ENCODE results near the gene OTUB1. TPM values are rescaled to one million over a fixed set of nuclear protein-coding genes. Genes with fewer than 3 reads are reported as not detected.

Gene OTUB1
- total RNA-seq, 1 experiment from 2014 or later = 56.0 TPM

DNA sequence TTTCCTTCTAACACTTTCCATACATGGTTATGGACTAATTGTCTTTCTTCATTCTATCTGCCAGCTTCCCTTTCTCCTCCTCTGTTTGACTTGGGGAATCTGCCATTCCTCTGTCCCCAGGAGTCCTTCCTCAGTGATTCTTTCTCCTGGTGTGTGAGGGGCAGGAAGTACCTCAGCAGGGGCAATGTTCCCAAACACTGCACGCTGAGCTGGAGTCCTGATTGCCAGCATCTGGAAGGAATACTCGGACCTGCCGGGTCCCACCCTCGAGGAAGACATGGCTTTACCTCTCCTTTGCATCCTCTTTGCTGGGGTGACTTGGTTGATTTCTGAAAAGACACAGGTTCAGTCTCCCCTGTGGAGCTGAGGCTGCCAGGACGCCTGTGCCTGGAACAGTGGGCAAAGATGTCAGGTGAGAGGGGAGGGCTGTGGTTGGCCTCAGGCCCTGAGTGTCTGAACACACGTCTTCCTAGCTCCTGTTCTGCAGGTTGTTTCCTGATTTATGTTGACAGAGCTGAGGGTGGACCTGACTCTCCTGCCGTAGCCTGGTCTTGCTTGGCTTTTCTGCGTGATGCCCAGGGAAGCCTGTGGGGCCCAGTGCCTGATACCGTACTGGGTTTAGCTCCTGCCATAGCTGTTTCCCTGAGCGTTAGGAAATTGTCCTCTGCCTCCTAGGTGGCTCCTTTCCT is 7.5 kb upstream of the OTUB1 start:
- TF ChIP-seq, protein P1, sequence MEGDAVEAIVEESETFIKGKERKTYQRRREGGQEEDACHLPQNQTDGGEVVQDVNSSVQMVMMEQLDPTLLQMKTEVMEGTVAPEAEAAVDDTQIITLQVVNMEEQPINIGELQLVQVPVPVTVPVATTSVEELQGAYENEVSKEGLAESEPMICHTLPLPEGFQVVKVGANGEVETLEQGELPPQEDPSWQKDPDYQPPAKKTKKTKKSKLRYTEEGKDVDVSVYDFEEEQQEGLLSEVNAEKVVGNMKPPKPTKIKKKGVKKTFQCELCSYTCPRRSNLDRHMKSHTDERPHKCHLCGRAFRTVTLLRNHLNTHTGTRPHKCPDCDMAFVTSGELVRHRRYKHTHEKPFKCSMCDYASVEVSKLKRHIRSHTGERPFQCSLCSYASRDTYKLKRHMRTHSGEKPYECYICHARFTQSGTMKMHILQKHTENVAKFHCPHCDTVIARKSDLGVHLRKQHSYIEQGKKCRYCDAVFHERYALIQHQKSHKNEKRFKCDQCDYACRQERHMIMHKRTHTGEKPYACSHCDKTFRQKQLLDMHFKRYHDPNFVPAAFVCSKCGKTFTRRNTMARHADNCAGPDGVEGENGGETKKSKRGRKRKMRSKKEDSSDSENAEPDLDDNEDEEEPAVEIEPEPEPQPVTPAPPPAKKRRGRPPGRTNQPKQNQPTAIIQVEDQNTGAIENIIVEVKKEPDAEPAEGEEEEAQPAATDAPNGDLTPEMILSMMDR (IDR thresholded peaks at IDR 0.05; ENCODE audit: unreplicated experiment) = no peak
- Mint-ChIP-seq H3K27ac (ENCODE audit: low read depth, unreplicated experiment) (peak overlapping the region; percentile 39), H3K4me1 (ENCODE audit: insufficient read depth, unreplicated experiment) (peaks cover 6% of the 10 kb centered on the region), H3K9me3 (ENCODE audit: unreplicated experiment) (no peaks in the 10 kb centered on the region), H3K36me3 (ENCODE audit: insufficient read depth, unreplicated experiment) (peaks cover 35% of the 10 kb centered on the region), H3K4me3 (ENCODE audit: unreplicated experiment) (no peak overlapping the region), H3K27me3 (ENCODE audit: insufficient read depth, unreplicated experiment) (no peaks in the 10 kb centered on the region)
- ChIA-PET POLR2A (interaction anchor here (0.9 kb wide), 1 partner anchor 142 kb away, joined by 4 read pairs; no protein-coding TSS in a partner anchor), CTCF (interaction anchor here (0.6 to 1.3 kb wide), 5 partner anchors 33 to 172 kb away, joined by 3 to 6 read pairs (median 4); no protein-coding TSS in a partner anchor)
- no peak for DNase-seq (ENCODE audit: unreplicated experiment)
- BruUV-seq (replicated peaks) = no TSS peak
- intact Hi-C loops (cut with micrococcal nuclease) = no loop called here

DNA sequence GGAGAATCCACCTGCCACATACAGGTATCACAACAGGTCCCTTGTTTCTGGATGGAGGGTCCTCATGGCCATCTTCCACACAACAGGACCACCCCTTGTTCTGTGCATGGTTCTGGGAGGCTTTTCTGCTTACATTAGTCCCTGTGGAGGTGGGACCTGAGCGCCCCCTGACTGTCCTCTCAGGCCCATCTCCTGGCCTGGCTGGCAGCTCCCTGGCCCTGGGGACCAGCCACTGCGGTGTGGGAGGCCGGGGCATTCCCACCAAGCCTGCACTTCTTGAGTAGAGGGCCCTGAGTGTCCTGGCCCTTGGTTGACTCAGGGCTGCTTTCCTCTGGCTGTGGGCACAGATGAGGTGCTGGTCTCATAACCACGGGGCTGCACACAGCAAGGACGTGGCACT is 6.8 kb upstream of the OTUB1 start:
- intact Hi-C loops (cut with micrococcal nuclease) = no loop called here
- ChIA-PET CTCF (interaction anchor here (0.6 to 0.7 kb wide), 2 partner anchors 37 to 171 kb away, joined by 3 to 5 read pairs; no protein-coding TSS in a partner anchor), POLR2A (interaction anchor here (0.9 kb wide), 1 partner anchor 142 kb away, joined by 4 read pairs; no protein-coding TSS in a partner anchor)
- BruUV-seq (replicated peaks) = no TSS peak
- H3K27ac Mint-ChIP-seq (ENCODE audit: low read depth, unreplicated experiment) = peak overlapping the region; percentile 39
- no peak for DNase-seq (ENCODE audit: unreplicated experiment)
- TF ChIP-seq, protein P1 (IDR thresholded peaks at IDR 0.05; ENCODE audit: unreplicated experiment) = no peak
- H3K36me3 Mint-ChIP-seq (ENCODE audit: insufficient read depth, unreplicated experiment) = peaks cover 35% of the 10 kb centered on the region
- no peaks in the 10 kb centered on the region for H3K27me3 Mint-ChIP-seq (ENCODE audit: insufficient read depth, unreplicated experiment)
- H3K4me1 Mint-ChIP-seq (ENCODE audit: insufficient read depth, unreplicated experiment) = peaks cover 6% of the 10 kb centered on the region
- no peak overlapping the region for H3K4me3 Mint-ChIP-seq (ENCODE audit: unreplicated experiment)
- no peaks in the 10 kb centered on the region for H3K9me3 Mint-ChIP-seq (ENCODE audit: unreplicated experiment)

DNA sequence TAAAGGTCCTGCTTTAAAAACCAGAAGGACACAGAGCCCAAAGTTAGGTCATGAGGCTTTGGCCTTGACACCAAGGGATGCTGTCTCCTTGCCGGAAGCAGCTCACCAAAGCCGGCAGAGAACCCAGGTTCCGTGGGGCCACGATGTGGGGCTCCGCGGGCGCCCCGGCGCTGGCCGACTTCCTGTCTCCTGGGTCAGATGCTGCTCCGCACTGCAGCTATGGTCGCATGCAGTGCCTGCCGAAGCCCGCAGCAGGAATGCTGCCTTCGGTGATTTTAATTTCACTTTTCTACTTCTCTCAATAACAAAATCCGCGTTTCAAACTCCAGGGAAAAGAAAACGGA is 454 bp upstream of the OTUB1 start:
- intact Hi-C loops (cut with micrococcal nuclease) = loop anchor here (1.0 to 5.0 kb wide), 2 partner anchors 9 to 162 kb away; no protein-coding TSS in a partner anchor
- peaks cover 36% of the 10 kb centered on the region for H3K36me3 Mint-ChIP-seq (ENCODE audit: insufficient read depth, unreplicated experiment)
- POLR2A ChIA-PET = interaction anchor here (0.6 to 1.5 kb wide), 10 partner anchors 10 to 196 kb away, joined by 3 to 36 read pairs (median 3); partner anchors contain the start of gene COX8A

More for the DNA sequence above, 454 bp upstream of the OTUB1 start:
- no peaks in the 10 kb centered on the region for H3K27me3 Mint-ChIP-seq (ENCODE audit: insufficient read depth, unreplicated experiment)
- no peak for DNase-seq (ENCODE audit: unreplicated experiment)
- peaks cover 10% of the 10 kb centered on the region for H3K4me1 Mint-ChIP-seq (ENCODE audit: insufficient read depth, unreplicated experiment)
- TF ChIP-seq, protein P1 (IDR thresholded peaks at IDR 0.05; ENCODE audit: unreplicated experiment) = no peak
- H3K27ac Mint-ChIP-seq (ENCODE audit: low read depth, unreplicated experiment) = peak overlapping the region; percentile 96
- TSS peak; percentile 86 for BruUV-seq (replicated peaks)
- CTCF ChIA-PET = interaction anchor here (0.8 to 1.2 kb wide), 4 partner anchors 9 to 162 kb away, joined by 3 read pairs; no protein-coding TSS in a partner anchor
- no peaks in the 10 kb centered on the region for H3K9me3 Mint-ChIP-seq (ENCODE audit: unreplicated experiment)
- peak overlapping the region; percentile 87 for H3K4me3 Mint-ChIP-seq (ENCODE audit: unreplicated experiment)
